Activated CD4-positive, alpha-beta T cell treated with anti-CD3 and anti-CD28 coated beads for 24 hours (primary cell): ENCODE data around the gene JMJD8.

Experiments used
- DNase-seq, 2 donors: peaks; one replicate each; pipeline ENCODE4 v3.0.0-alpha.2; 2020; ENCODE audit warnings: low read depth in 2 of 2

JMJD8 gene

DNA sequence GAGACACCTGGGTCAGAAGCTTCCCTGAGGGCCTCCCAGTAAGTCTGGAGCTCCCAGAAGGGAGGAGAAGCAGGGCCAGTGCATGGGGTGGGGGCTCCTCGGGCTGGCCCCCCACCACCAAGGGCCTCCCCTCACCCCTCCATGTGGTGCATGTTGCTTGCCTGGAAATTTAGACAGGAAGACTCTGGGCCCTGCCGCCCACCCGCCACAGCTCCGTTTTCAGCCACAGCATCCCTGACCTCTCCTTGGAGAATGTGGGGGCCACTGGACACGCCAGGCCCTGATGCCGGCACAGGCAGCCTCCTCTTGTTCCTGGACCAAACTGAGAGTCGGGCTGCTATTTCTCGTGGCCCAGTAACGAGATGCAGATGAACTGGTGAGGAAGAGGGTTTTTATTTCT, 45.3 kb downstream of the JMJD8 start:
- DNase-seq: no peak

DNA sequence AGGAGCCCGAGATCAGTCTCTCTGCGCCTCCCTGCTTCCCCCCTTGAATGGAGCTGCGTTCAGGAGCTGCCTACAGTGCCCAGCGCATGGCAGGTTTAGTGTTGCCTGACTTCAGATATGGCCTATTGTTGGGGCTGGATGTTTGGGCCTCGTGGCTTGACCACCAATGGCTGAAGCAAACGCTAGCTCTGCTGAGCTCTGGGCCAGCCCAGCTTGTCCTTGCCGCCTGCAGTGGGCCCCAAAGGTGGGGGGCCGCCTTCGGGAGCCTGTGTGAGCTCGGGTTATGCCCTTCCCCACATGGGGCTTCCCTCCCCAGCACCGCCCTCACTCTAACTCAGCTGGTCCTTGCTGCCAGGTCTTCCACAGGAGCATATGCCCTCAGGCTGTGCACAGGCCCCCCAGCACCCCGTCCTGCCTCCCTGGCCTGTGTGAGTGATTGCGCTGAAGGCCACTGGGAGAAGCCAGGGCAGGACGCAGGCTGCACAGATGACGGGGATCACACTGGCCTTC, 46.0 kb downstream of the JMJD8 start:
- no peak for DNase-seq

- DNase-seq: peak; percentile 84 to 86
Observed at GRCh38 chr16:637081-638018, 46.8 kb downstream of the JMJD8 start.

DNA sequence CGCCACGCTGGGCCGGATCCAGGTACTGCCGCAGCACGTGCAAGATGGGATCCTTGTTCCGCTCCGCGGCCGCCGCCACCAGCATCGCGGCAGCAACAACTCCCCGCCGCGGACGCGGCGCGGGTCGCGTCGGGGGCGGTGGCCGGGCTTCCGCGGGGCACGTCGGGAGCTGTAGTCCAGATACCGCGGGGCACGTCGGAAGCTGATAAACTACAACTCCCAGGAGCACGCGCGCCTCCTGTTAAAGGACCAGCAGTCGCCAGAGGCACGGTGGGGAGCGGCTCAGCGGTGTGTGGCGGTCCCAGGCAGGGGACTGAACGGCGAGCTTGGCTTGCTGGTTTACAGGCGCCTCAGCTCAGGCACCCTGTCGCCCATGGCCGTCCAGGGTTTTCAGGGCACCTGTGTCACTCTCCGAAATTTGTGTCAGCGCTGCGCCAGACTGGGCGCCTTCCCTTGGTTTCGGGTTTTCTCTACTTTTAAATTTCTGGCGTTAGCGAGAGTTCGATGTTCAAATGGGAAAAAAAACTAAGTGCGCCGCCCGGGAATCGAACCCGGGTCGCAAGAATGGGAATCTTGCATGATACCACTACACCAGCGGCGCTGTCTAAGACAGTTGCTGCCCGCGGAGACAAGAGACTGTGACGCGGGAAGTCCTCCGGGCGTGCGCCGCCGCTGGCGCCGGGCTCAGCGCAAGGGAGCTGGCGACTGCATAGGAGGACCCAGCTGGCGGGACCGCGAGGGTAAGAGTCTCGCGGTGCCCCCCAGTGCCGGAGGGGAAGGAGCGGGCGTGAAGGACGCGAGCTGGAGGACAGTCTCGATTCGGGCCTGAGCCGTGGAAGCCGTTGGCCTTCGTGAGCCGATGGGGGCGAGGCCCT, 47.7 kb downstream of the JMJD8 start, which contains the start of gene METTL26:
TSS of gene METTL26 (minus strand) at position 100 of the 875 bp plus-strand sequence. CDS start at position 85, 15 bp downstream.
- peak; percentile 86 to 88 for DNase-seq

DNA sequence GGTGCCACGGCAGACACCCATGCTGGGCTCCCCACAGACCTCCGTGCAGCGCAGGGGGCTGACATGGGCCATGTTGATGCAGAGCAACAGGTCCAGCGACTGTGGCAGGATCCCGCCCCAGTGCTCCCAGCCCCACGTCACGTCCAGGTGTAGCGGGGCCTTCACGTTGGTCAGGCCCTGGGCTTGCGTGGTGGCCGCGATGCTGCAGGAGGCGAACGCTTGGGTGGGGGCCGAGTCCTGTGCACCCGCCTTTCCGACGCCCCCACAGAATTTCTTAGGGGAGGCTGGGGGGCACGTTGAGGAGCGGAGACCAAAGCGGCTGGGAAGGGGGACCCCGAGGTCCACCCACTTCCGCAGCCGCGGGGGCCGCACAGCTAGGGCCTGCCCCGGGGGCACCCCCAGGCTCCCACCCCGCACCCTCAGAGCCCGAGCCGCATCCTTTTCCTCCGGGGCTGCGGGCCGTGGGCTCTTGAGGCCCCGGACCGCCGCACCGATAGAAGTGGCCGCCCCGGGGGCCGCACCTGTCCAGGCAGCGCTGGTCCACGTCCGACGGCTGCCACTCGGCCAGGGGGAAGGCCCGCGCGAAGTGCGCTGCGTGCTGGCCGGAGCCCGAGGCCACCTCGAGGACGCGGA, 48.4 kb downstream of the JMJD8 start:
- no peak for DNase-seq

GRCh38 chr16:634996-635395, 49.1 kb downstream of the JMJD8 start:
- DNase-seq: no peak

- DNase-seq: no peak
Observed at GRCh38 chr16:634051-634670, 50.0 kb downstream of the JMJD8 start.

- DNase-seq: no peak
Observed at GRCh38 chr16:633336-634050, 50.6 kb downstream of the JMJD8 start.

DNA sequence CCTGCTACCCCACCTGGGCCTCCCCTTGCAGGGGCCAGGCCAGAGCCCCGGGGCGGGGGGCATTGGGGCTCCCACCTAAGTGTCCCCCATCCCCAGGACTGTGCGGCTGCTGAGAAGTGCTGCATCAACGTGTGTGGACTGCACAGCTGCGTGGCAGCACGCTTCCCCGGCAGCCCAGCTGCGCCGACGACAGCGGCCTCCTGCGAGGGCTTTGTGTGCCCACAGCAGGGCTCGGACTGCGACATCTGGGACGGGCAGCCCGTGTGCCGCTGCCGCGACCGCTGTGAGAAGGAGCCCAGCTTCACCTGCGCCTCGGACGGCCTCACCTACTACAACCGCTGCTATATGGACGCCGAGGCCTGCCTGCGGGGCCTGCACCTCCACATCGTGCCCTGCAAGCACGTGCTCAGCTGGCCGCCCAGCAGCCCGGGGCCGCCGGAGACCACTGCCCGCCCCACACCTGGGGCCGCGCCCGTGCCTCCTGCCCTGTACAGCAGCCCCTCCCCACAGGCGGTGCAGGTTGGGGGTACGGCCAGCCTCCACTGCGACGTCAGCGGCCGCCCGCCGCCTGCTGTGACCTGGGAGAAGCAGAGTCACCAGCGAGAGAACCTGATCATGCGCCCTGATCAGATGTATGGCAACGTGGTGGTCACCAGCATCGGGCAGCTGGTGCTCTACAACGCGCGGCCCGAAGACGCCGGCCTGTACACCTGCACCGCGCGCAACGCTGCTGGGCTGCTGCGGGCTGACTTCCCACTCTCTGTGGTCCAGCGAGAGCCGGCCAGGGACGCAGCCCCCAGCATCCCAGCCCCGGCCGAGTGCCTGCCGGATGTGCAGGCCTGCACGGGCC, 51.4 kb downstream of the JMJD8 start:
- no peak for DNase-seq

DNA sequence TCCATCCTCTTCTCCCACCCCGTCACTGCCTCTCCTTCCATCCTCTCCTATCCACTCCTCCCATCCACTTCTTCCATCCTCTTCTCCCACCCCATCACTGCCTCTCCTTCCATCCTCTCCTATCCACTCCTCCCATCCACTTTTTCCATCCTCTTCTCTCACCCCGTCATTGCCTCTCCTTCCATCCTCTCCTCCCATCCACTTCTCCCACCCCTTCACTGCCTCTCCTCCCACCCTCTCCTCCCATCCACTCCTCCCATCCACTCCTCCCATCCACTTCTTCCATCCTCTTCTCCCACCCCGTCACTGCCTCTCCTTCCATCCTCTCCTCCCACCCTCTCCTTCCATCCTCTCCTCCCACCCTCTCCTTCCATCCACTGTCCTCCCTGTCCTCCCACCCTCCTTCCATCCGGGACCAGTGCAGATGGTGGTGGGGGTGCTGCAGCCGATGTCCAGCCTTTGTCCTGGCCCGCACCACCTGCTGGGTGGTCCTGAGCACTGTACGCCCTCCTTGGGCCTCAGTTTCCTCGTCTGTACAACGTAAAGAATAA, 52.3 kb downstream of the JMJD8 start:
- no peak for DNase-seq
